ENCODE data around the gene TFAP2B.

The TFAP2B gene

DNA sequence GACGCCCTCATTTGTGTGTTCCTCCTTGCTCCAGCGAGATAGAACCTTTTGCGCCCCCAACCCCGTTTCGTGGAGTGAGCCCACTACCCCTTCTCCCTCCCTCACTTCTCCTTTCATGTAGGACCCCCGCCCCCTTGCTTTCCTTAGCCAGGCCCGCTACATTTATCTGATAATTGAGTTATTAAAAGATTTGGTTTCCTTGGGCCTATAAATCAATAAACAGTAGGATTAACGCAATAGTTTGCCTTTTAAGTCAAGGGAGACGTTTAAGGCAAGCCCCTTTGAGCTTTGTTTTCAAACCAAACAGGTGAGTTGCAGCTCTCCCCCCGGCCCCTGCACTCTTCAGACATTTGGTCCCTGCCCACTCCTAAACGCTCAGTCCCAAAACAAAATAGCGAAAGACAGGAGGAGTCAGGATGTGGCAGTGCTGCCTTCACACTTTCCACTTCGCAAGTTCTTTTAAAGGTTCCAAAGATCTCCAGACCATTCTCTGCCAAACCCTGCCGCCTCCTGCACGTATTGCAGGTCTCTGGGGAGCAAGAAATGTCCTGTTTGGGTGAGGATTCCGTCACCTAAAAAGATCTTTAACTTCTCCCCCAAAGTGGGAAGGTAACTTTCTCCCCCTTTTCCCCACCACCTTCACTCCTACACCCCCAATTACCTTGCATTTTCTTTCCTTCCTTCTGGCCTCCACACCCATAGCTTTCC, 27.6 kb downstream of the TFAP2B start:
- H3K4me3 ChIP-seq (ENCODE audit: low read depth, low read length), result no peak overlapping the region
- no peak for DNase-seq (ENCODE audit: low read depth)

DNA sequence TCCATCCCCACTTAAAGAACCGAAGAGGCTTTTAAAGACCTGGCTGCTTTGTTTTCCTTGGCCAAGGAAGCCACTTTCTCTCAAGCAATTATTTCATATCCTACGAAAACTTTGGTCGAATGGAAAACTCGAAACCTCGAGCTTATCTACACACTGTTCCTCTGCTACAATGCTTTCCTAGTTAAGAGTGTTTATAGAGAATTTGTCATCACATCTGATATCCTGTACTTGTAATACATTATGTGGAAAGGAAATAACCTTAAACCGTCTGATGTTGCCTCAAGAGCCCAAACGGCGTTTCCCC, 28.1 kb downstream of the TFAP2B start:
- no peak overlapping the region for H3K4me3 ChIP-seq (ENCODE audit: low read depth, low read length)
- no peak for DNase-seq (ENCODE audit: low read depth)

DNA sequence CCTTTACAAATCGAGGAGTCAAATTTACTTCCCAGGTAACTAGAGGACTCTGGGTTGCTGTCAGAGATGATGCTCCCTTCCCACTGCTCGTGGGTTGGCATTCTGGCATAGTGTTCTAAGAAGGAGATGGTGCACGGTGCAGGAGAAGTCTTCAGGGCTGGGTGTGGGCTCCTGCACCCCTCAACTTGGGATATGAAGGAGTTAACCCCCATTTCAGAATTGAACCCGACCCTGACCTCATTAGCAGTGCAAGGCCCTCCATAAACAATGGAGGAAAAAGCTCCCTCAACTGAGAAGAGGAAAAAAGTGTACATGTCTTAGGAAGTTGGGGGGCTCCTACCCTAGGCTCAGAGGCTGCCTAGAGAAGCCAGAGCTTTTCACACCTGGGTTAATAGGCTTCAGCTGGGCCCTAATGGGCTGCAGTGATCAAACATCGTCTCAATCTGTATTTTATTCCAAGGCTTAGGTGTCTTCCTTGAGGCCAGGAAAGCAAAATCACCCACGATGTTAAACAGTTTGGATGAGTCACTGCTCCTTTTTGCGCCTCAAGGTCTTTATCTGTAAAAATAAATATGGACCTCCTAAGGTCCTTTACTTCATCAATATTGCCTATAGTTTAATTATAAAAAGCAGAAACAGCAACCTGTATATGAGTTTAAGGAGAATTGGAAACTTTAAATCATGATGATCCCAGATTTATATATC, 29.4 kb downstream of the TFAP2B start:
- H3K4me3 ChIP-seq (ENCODE audit: low read depth, low read length), result no peak overlapping the region
- DNase-seq (ENCODE audit: low read depth), result no peak

DNA sequence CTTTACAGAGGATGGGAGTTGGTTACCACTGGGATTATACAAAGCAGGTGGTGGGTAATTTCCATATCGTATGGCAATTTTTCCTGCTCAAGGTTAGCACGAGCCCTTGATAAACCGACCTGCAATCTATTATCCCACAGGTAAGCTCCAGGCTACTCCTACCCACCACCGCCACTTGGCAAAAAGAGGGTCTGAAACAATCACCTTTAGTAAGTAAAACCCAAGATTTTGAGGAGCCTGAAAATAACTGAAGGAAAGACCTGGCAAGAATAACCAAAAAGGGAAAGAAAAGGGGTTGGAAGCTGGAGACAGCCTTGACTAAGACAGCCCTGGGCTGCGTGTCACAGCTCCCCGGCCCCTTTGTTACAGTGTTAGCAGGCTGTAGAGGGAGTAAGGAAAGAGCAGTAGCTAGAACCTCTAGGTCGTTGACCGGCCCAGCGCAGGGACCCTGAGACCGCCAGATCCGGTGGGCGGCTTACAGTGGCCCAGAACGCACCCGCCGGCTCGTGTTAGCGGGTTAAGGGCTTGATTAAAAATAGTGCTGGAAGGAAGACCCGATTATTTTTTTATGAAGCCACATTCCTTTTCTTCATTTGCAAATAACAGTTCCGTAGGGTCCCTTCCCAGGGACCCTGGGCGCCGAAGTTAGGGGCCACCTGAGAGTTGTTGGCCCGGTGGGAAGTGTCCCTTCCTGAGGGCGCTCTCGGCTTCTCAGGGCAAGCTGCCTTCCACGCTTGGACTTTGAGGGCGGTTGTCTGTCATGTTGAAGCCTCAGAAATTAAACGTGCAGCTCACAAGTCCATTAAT, 30.5 kb downstream of the TFAP2B start:
- no peak overlapping the region for H3K4me3 ChIP-seq (ENCODE audit: low read depth, low read length)
- DNase-seq (ENCODE audit: low read depth), result no peak

DNA sequence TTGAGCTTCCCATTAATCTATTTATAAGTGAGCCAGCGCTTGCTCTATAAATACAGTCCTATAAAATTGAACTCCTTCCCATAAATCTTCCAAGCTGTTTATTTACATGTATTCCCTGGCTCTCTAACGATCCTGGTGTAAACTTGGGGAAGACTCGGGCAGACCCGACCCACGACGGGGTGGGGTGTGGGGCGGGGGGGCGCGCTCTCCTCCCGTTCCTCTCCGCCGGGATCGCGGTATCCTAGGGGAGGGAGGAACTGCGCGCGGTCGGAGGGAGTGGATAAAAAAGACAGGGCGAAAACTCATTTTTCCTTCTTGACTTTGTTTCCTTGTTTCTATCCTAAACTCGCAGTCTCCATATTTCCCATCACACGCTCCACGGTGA, 31.1 kb downstream of the TFAP2B start:
- DNase-seq (ENCODE audit: low read depth), result no peak
- no peak overlapping the region for H3K4me3 ChIP-seq (ENCODE audit: low read depth, low read length)

DNA sequence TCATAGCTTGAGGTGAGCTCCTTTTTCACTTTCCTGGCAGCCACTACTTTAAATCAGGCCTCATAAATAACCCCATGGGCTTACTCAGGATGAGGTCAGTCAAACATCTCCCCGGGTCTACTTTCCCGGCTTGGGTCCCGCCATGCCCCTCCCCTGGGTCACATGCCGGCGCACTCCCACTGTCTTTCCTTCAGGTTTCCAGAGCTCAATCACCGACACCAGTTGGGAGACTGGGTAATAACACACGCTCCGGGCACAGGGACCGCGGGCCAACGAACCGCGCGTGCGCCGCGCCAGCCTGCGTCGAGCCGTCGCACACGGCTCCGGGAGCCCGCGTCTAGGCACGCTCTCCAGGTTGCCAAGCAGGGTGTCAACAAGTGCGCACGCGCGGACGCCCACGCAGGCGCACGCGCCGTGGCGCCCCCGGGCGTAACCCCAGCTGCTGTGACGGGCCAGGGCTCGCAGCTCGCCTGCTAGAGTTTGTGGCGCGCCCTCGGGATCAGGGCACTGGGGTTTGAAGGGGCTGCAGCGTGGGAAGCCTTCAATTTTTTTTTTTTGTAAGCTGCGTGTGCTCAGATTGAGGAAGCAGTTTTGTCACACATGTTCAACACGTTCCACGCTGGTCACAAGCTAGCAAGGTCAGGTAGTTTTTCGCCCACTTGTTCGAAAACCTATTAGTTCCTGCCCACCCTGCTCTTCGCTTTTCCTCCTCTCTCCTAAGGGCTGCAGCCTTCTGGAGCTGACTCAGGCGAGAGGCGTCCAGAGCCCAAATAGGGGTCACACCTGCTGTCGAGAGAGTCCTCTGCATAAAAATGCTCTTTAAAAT, 31.8 kb downstream of the TFAP2B start:
- DNase-seq (ENCODE audit: low read depth), result no peak
- H3K4me3 ChIP-seq (ENCODE audit: low read depth, low read length), result peak overlapping the region; percentile 12

DNA sequence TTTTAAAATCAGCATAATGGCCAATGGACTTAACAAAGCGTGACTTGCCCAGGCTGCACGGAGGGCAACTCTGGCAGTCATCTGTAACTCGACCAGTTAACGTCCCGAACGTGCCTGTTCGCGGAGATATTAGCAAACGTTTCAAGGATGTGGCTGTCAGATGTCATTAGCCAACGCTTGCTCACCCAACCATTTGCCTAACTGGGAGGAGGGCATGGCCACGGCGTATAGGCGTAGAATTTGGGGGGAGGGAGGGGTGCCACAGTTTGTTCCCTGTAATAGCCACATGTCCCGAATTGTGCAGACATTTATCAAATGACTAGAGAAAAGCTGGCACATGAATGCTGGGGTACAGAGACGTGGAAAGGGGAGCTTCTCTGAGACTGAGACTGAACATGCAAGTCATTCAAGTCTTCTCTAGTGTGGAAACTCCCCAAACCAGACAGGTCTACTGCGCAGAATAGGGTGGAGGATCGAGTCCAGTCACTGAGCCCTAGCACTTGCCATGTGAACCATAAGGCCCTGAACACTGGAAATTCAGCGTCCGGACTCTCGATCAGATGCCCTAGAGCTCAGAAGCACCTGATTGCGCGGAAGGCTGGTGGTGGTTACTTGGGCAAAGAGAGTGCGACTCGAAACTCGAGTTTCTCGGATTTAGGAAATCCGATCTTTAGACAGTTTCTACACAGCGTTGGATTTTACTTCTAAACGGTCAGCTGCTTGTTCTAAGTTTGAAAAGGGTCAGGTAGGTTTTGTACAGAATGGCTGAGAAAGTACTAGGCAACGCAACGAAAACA, 32.6 kb downstream of the TFAP2B start:
- no peak for DNase-seq (ENCODE audit: low read depth)
- H3K4me3 ChIP-seq (ENCODE audit: low read depth, low read length), result no peak overlapping the region

DNA sequence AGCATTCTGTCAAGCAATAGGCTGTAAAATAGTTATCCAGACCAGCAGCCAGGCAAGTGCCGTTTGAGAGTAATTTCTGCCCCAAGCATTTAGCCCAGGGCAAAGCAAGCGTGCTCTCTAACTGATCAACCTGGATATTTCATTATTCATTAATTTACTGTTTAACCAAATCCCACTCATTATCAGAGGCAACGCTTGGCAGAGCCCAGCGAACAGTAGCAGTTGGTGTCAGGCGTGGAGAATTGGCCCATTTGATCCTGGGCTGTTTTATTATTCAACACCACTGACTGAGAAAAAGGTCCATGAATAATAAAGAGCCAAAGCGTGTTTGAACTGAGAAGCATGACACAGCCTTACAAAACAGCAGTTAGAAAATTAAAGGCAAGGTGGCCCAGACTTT, 35.3 kb downstream of the TFAP2B start:
- no peak overlapping the region for H3K4me3 ChIP-seq (ENCODE audit: low read depth, low read length)
- DNase-seq (ENCODE audit: low read depth), result no peak

DNA sequence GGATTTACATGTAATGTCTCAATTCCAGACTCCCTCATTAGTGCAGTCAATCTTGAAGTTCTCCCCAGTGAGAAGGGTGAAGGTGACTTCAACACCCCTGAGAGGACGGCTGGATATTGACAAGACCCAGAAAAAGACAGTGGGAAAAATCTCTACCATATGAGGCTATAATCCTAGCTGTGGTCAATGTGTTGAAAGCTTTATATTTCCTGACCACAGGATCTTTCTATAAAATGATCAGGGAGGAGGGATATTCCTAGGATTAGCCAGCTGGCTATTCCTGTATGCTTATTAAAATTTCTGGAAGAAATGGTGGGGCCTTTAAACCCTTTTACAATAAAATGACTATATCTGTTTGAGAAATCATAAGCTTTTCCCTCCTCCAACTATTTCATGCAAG, 43.0 kb downstream of the TFAP2B start:
- H3K4me3 ChIP-seq (ENCODE audit: low read depth, low read length), result no peak overlapping the region
- DNase-seq (ENCODE audit: low read depth), result no peak

DNA sequence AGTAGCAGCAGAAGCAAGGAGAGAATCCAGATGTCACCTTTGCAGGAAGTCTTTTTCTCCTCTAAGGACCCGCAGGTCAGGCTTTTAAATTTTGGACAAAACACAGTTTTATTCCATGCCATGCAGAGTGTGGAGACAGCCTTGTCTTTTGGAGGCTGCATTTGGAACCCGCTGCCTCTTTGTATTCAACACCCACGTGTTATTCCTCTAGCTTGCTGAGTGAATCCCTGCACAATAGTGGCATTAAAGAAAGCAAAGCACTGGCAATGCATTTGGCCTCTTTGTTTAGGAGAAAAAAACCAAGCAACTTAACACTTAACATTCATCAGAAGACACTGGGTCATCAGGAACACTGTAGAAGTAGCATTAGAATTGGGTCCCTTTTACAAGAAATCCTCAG, 43.5 kb downstream of the TFAP2B start:
- H3K4me3 ChIP-seq (ENCODE audit: low read depth, low read length), result no peak overlapping the region
- DNase-seq (ENCODE audit: low read depth), result no peak

DNA sequence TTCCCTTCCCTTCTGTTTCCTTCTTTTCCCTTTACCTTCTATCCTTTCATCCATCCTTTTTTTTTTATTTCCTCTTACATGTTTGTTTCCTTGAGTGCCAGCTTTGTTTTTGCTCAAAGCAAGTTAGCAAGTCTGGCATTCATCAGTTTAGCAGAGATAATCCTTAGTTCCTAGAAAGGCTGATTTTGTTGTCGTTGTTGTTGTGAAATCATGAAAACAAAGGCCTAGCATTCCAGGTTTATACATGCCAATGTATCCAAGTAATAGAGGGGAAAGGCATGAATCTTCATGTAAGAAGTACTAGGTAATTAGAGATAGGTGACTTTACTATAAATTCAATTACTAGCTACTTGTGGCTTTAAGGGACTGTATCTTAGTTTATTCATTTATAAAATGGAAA, 45.9 kb downstream of the TFAP2B start:
- no peak for DNase-seq (ENCODE audit: low read depth)
- no peak overlapping the region for H3K4me3 ChIP-seq (ENCODE audit: low read depth, low read length)

DNA sequence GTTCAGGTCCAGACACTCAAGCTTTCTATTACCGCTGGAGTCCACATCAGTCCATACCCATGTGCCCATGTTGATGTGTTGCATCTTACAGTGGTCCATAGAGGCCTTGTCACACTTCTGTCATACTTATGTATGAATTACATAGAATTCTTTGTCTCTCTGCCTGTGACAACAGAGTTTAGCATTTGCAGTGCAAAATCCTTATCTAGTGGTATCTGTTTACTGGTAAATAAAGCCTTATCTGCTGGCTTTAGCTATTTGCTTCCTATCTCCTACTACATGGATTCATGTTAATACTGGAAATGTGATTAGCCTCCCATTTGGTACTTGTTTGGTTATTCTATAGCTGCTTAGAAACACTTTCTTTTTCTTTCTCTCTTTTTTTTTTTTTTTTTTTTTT, 49.8 kb downstream of the TFAP2B start:
- DNase-seq (ENCODE audit: low read depth), result no peak
- no peak overlapping the region for H3K4me3 ChIP-seq (ENCODE audit: low read depth, low read length)

DNA sequence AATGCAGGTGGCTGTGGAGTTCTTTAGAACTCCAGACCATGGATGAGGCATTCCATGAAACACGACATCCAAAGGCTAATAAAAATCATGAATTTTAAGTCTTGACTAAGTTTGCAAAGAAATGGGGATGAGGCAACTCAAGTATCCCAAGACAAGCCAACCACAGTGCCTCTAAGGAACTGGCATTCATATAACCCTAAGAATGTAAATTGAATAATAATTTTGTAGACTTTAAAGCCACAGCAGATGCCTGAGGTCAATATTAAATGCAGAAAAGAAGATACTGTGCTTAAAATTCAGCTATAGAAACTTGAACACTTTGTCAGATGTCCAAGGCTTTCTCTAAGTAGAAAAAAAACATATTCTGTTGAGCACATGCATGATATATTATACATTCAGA, 54.5 kb downstream of the TFAP2B start:
- no peak for DNase-seq (ENCODE audit: low read depth)
- H3K4me3 ChIP-seq (ENCODE audit: low read depth, low read length), result no peak overlapping the region

DNA sequence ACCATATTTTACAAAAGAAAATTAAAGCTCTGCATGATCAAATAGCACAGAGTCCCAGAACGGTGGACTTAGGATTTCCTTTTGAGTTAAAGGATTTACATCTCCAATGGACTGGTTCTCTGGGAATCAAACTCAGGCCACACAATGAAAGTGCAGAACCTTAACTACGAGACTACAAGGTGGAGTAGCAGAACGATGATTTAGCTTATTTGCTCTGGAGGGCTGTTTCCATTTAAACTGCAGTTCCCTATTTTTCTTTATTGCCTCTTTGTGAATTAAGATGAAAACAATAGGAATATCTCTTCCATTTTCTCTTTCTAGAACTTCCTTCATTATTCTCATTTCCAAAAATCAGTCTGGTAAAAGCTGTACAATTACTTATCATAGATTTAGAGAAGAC, 65.7 kb downstream of the TFAP2B start:
- no peak overlapping the region for H3K4me3 ChIP-seq (ENCODE audit: low read depth, low read length)
- DNase-seq (ENCODE audit: low read depth), result no peak

DNA sequence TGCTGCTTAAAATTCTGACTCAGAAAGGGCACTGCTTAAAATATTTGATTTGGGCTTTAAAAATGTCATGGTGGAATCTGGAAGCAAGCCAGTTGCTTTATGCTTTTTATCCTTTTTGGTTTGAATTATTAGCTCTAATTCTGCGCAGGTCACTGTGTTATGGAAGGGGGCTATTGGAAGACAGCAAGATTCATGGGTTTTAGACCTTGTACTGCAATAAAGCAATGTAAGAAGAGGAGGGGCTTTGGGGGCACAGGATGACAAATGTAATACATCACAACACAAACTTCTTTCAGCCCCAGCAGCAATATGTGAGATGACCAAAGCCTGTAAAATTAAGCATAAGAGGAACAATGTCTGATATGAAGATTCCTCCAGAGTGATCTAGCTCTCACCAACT, 68.4 kb downstream of the TFAP2B start:
- H3K4me3 ChIP-seq (ENCODE audit: low read depth, low read length), result no peak overlapping the region
- DNase-seq (ENCODE audit: low read depth), result no peak

DNA sequence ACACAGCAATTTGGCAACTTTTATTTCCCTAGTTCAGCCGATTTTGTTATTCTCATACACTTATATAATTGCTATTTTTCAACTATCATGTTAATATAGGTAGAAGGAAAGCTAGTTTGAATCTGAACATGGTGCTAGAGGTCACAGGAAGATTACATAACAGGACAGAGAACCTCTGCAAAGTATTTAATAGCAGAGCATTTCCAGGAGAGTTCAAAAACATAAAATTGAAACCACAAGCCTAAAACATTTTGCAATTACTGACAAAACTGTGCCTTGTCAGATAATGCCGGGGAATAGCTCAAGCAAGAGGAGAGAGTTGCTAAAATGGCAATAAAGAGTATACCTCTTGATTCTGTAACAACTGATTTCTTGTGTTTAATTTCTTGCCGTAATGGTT, 70.8 kb downstream of the TFAP2B start:
- DNase-seq (ENCODE audit: low read depth), result no peak
- no peak overlapping the region for H3K4me3 ChIP-seq (ENCODE audit: low read depth, low read length)

DNA sequence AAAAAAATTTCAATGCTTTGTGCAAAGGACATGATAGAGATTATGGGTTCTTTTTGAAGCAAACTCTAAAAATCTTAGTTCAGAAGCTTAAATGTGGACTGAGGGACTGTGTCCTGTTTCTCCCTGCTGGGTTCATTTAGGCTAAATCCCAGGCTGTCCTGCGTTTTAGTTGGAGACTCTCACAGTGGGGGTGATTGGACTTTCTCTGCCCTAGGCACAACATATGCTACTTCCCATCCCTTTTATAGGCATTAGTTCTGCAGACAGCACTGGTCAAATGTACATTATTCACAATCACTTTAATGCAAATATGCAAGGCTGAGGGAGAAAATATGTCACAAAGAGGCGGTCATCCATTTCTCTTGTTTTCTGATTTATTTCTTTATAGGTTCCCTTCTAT, 71.3 kb downstream of the TFAP2B start:
- DNase-seq (ENCODE audit: low read depth), result no peak
- no peak overlapping the region for H3K4me3 ChIP-seq (ENCODE audit: low read depth, low read length)

DNA sequence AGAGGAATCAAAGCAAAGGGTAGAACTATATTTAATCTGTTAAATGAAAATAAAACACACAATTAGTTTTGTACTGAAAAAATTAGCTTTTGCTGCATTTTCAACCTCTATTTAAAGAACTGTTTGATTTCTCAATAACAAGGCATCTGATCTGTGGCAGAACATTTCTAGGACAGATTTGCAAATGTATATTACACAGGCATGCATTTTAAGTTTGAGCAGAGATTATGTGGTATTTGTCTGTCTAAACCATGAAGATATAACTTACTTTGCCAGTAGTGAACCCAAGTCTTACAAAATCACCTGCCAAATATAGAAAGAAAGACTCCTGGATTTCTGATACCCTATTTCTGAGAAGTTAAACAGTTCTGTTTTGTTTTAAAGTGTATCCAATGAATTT, 71.9 kb downstream of the TFAP2B start:
- H3K4me3 ChIP-seq (ENCODE audit: low read depth, low read length), result no peak overlapping the region
- no peak for DNase-seq (ENCODE audit: low read depth)

DNA sequence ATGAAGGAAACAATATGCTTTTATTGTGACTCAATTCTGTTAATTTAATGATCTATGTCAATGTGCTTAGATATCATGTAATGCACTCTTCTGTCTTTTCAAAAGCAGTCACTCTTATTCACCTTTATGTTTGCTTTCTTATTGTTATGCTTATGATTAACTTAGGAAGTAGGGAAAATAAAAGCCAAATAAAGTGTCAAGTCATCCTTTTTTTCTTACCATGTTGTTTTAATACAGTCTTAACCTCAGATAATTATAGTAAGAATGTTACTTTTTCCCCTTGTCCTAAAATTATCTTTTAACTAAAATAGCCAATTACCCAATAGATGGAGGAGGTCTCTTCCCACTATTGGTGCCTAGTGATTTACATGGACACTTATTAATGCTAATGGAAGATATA, 72.6 kb downstream of the TFAP2B start:
- no peak for DNase-seq (ENCODE audit: low read depth)
- H3K4me3 ChIP-seq (ENCODE audit: low read depth, low read length), result no peak overlapping the region
